K562 (cell line): ENCODE measurements around the gene SCAPER. TPM values are rescaled to one million over a fixed set of nuclear protein-coding genes. Genes with fewer than 3 reads are reported as not detected.
A peak's percentile ranks its signal among the peaks of the same experiment; 100 is the strongest.

Source experiments
- C11orf30 ChIP-seq: fragments of 450-650 bp; IDR thresholded peaks from 2 replicates; pipeline ENCODE4 v1.6.1; 2016; ENCODE audit warnings: low read depth, mild to moderate bottlenecking
- FOXA1 ChIP-seq: fragments of 450-650 bp; IDR thresholded peaks from 2 replicates; pipeline ENCODE4 v1.6.1; 2016; ENCODE audit warnings: mild to moderate bottlenecking, borderline replicate concordance
- HOMEZ ChIP-seq: fragments of 250-450 bp; sonication (Bioruptor Pico); IDR thresholded peaks from 2 replicates; pipeline ENCODE4 v1.4.0; 2020; ENCODE audit warnings: mild to moderate bottlenecking, moderate library complexity
- ILF3 ChIP-seq: fragments of 450-650 bp; IDR thresholded peaks from 2 replicates; pipeline ENCODE4 v1.6.1; 2018; ENCODE audit warnings: antibody characterized with exemption, mild to moderate bottlenecking, moderate library complexity, borderline replicate concordance
- MEIS2 ChIP-seq: fragments of 450-650 bp; IDR thresholded peaks from 2 replicates; pipeline ENCODE4 v1.6.1; 2014; ENCODE audit warnings: mild to moderate bottlenecking; ENCODE audit not compliant: partially characterized antibody
- MXD1 ChIP-seq: fragments of 250-450 bp; sonication (Bioruptor Pico); IDR thresholded peaks from 2 replicates; pipeline ENCODE4 v1.8.0; 2021; ENCODE audit warnings: borderline replicate concordance, mild to moderate bottlenecking, moderate library complexity; ENCODE audit not compliant: poor library complexity, severe bottlenecking
- MYNN ChIP-seq, 2 experiments: sonication (generic); formaldehyde crosslinking in 1 of 2; IDR thresholded peaks; 2 replicates each; pipeline versions ENCODE4 v1.5.0 to v1.6.1; 2016 to 2020; ENCODE audit warnings: antibody characterized with exemption in 1 of 2, missing genetic modification reagents in 1 of 2
- OTX1 ChIP-seq: fragments of 450-650 bp; formaldehyde crosslinking; IDR thresholded peaks from 2 replicates; pipeline ENCODE4 v1.4.0; 2022; ENCODE audit warnings: mild to moderate bottlenecking
- PHF8 ChIP-seq: fragments of 200-600 bp; sonication (generic); IDR thresholded peaks from 2 replicates; pipeline ENCODE4 v1.6.1; 2012; ENCODE audit warnings: mixed run types, mild to moderate bottlenecking, inconsistent platforms, low read length, moderate library complexity, borderline replicate concordance
- ZNF586 ChIP-seq: fragments of 450-650 bp; formaldehyde crosslinking; conservative IDR thresholded peaks from 2 replicates; pipeline ENCODE4 v1.4.0; 2020; ENCODE audit warnings: mild to moderate bottlenecking, moderate library complexity
- ZNF766 ChIP-seq: fragments of 200-800 bp; sonication (Bioruptor generic); conservative IDR thresholded peaks from 2 replicates; pipeline ENCODE4 v1.6.1; 2016; ENCODE audit warnings: missing genetic modification characterization, missing compliant biosample characterization
- polyA plus RNA-seq, 8 experiments: library from polyadenylated mRNA; depleted of rRNA in 4 of 8; stranded (reverse) in 5 of 8; unstranded in 3 of 8; fragments of >200 nt; fragmentation: Nextera tagmentation in 2 of 8; fragmentation: Illumina TruSeq in 1 of 8; extraction: Ambion mirVana in 2 of 8; extraction: Trizol in 1 of 8; gene quantifications; 2 replicates each; pipeline versions ENCODE4 v1.2.1 to v1.2.3, GENCODE V29; 2011 to 2014; ENCODE audit warnings: inconsistent platforms in 1 of 8, missing spikeins in 1 of 8
- total RNA-seq, 7 experiments: library from RNA; depleted of rRNA in 6 of 7; stranded (reverse); fragments of >200 nt in 6 of 7; fragmentation: Illumina TruSeq in 2 of 7; extraction: Trizol in 2 of 7; gene quantifications; 2 replicates each; pipeline versions ENCODE4 v1.2.1 to v1.2.3, GENCODE V29; 2011 to 2021; ENCODE audit warnings: low replicate concordance in 1 of 7
- TF ChIP-seq, protein P1 (sequence below), 2 experiments: fragments of 450-650 bp; formaldehyde crosslinking in 1 of 2; IDR thresholded peaks; 2 replicates each; pipeline versions ENCODE4 v1.4.0 to v1.6.1; 2014 to 2020; ENCODE audit warnings: mild to moderate bottlenecking in 2 of 2, borderline replicate concordance in 1 of 2, low read depth in 1 of 2
- TF ChIP-seq, protein P2 (sequence below): fragments of 250-450 bp; sonication (Bioruptor Pico); IDR thresholded peaks from 2 replicates; pipeline ENCODE4 v1.4.0; 2020

SCAPER gene
- total and polyA plus RNA-seq, 9 of the 15 experiments (the other 6 are each of a cell fraction or from before 2014, with no cell fraction given), result 1.3 to 5.7 (median 3.2) TPM

- TF ChIP-seq, protein P1, sequence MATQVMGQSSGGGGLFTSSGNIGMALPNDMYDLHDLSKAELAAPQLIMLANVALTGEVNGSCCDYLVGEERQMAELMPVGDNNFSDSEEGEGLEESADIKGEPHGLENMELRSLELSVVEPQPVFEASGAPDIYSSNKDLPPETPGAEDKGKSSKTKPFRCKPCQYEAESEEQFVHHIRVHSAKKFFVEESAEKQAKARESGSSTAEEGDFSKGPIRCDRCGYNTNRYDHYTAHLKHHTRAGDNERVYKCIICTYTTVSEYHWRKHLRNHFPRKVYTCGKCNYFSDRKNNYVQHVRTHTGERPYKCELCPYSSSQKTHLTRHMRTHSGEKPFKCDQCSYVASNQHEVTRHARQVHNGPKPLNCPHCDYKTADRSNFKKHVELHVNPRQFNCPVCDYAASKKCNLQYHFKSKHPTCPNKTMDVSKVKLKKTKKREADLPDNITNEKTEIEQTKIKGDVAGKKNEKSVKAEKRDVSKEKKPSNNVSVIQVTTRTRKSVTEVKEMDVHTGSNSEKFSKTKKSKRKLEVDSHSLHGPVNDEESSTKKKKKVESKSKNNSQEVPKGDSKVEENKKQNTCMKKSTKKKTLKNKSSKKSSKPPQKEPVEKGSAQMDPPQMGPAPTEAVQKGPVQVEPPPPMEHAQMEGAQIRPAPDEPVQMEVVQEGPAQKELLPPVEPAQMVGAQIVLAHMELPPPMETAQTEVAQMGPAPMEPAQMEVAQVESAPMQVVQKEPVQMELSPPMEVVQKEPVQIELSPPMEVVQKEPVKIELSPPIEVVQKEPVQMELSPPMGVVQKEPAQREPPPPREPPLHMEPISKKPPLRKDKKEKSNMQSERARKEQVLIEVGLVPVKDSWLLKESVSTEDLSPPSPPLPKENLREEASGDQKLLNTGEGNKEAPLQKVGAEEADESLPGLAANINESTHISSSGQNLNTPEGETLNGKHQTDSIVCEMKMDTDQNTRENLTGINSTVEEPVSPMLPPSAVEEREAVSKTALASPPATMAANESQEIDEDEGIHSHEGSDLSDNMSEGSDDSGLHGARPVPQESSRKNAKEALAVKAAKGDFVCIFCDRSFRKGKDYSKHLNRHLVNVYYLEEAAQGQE (IDR thresholded peaks at IDR 0.05; ENCODE audit: borderline replicate concordance), result no peak
- TF ChIP-seq, protein P1 (CRISPR knock-in tag; IDR thresholded peaks at IDR 0.05; ENCODE audit: low read depth), result no peak
- 0 out of 2 replicates have a peak, but pooled peaks have one; percentile 38 for TF ChIP-seq ZNF766 (CRISPR knock-in tag)
- TF ChIP-seq, protein P2, sequence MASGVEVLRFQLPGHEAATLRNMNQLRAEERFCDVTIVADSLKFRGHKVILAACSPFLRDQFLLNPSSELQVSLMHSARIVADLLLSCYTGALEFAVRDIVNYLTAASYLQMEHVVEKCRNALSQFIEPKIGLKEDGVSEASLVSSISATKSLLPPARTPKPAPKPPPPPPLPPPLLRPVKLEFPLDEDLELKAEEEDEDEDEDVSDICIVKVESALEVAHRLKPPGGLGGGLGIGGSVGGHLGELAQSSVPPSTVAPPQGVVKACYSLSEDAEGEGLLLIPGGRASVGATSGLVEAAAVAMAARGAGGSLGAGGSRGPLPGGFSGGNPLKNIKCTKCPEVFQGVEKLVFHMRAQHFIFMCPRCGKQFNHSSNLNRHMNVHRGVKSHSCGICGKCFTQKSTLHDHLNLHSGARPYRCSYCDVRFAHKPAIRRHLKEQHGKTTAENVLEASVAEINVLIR (CRISPR knock-in tag), result peak; percentile 77
- TF ChIP-seq ILF3, result no peak
- TF ChIP-seq HOMEZ, result no peak
- TF ChIP-seq PHF8, result peak; percentile 71; the same call in 1 of the 2 replicates
- TF ChIP-seq FOXA1, result no peak
- TF ChIP-seq OTX1 (CRISPR knock-in tag), result no peak
- no peak for TF ChIP-seq MXD1 (CRISPR knock-in tag)
- peak; percentile 66; the same call in 1 of the 2 replicates for TF ChIP-seq C11orf30
- no peak for TF ChIP-seq ZNF586 (CRISPR knock-in tag)
- no peak; the same call in 1 of the 2 replicates for TF ChIP-seq MYNN (IDR thresholded peaks at IDR 0.05)
- TF ChIP-seq MYNN (CRISPR knock-in tag; IDR thresholded peaks at IDR 0.05), result no peak
- peak; percentile 20 for TF ChIP-seq MEIS2
Observed at GRCh38 chr15:76336254-76337058, 568.7 kb downstream of the SCAPER start, which contains the start of gene ISL2 (continued).
